ENCODE data around the gene SIGLEC10.

DNA sequence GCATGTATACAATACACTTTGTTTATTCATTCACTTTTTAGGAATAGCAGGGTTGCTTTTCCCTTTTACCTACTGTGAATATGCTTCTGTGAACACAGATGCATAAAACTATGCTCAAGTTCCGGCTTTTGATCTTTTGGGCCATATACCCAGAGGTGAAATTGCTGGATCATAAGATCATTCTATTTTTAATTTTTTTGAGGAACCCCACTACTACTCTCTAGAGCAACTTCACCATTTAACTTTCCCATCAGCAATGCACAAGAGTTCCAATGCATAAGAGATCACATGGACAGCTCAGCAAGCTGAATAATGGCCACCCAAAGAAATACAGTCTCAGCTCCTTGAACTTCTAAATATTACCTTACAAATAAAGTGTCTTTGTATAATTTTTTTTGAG lies 17.0 kb upstream of the SIGLEC10 start:
- TF ChIP-seq, protein P1, sequence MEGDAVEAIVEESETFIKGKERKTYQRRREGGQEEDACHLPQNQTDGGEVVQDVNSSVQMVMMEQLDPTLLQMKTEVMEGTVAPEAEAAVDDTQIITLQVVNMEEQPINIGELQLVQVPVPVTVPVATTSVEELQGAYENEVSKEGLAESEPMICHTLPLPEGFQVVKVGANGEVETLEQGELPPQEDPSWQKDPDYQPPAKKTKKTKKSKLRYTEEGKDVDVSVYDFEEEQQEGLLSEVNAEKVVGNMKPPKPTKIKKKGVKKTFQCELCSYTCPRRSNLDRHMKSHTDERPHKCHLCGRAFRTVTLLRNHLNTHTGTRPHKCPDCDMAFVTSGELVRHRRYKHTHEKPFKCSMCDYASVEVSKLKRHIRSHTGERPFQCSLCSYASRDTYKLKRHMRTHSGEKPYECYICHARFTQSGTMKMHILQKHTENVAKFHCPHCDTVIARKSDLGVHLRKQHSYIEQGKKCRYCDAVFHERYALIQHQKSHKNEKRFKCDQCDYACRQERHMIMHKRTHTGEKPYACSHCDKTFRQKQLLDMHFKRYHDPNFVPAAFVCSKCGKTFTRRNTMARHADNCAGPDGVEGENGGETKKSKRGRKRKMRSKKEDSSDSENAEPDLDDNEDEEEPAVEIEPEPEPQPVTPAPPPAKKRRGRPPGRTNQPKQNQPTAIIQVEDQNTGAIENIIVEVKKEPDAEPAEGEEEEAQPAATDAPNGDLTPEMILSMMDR (IDR thresholded peaks at IDR 0.05), result no peak
- TF ChIP-seq FOXS1 (CRISPR knock-in tag; IDR thresholded peaks at IDR 0.05) (no peak), POLR2A (IDR thresholded peaks at IDR 0.05; ENCODE audit: low read length) (no peak), BHLHE40 (IDR thresholded peaks at IDR 0.05; ENCODE audit: low read depth, low read length) (no peak), PBX3 (IDR thresholded peaks at IDR 0.05) (no peak), CEBPB (IDR thresholded peaks at IDR 0.05) (no peak)
